HCT116 (cell line): Measurements from ENCODE around the gene CIT. TPM values are rescaled to one million over a fixed set of nuclear protein-coding genes. Genes with fewer than 3 reads are reported as not detected.

Experiments used
- ATAC-seq: fragments of 200-7000 bp; cut with Tn5 transposase; 2 replicates; pipeline ENCODE4 v1.9.1; 2020; ENCODE audit warnings: mild to moderate bottlenecking, moderate library complexity
- BruUV-seq: library from RNA; stranded (reverse); fragments of 400-500 nt; replicated peaks from 2 replicates; lab custom pipeline; 2021; lab: Mats Ljungman, UMichigan
- CTCF ChIA-PET: fragments of 300-600 bp; sonication (Branson Sonifier 250); formaldehyde crosslinking; loops from one replicate; lab custom pipeline; 2021; ENCODE audit warnings: antibody characterized with exemption; lab: Charles Lee
- POLR2A ChIA-PET: fragments of 300-600, 350-600 bp; sonication (Branson Sonifier 250); formaldehyde crosslinking; loops from one replicate; lab custom pipeline; 2021; ENCODE audit warnings: antibody characterized with exemption; lab: Charles Lee
- RAD21 ChIA-PET, 2 experiments: fragments of 300-600 bp; sonication (Branson Sonifier 250); formaldehyde crosslinking; loops; one replicate each; lab custom pipeline; 2023; ENCODE audit warnings: low total read pairs in 2 of 2; ENCODE audit not compliant: uncharacterized antibody in 2 of 2, unreplicated experiment in 2 of 2, low non-redundant PET in 1 of 2; lab: Charles Lee
- DNase-seq: peaks from one replicate; pipeline ENCODE4 v3.0.0-alpha.2; 2010; ENCODE audit warnings: low read depth, low spot score
- H2AFZ ChIP-seq: fragments of 200-600 bp; shearing (Covaris generic), sonication (generic); 2 replicates; pipeline ENCODE4 v1.6.1; 2017; ENCODE audit warnings: low read depth, mixed run types, mixed read lengths, antibody characterized with exemption, low read length; ENCODE audit not compliant: poor library complexity, severe bottlenecking
- H3K27ac ChIP-seq: 2 replicates; pipeline ENCODE4 v1.5.1; 2012; ENCODE audit warnings: low read depth, low read length
- H3K27me3 ChIP-seq: fragments of 200-600 bp; sonication (generic); 2 replicates; pipeline ENCODE4 v1.6.1; 2016; ENCODE audit warnings: mixed run types, low read length, mixed read lengths; ENCODE audit not compliant: insufficient read depth
- H3K36me3 ChIP-seq, 2 experiments: fragments of 200-500 bp in 1 of 2; fragments of 200-600 bp in 1 of 2; sonication (Bioruptor generic) in 1 of 2; sonication (generic) in 1 of 2; 2 replicates each; pipeline versions ENCODE4 v1.5.1 to v1.6.1; 2014 to 2016; ENCODE audit warnings: low read length in 2 of 2, inconsistent platforms in 1 of 2, mixed read lengths in 1 of 2, mixed run types in 1 of 2; ENCODE audit not compliant: insufficient read depth in 2 of 2, control insufficient read depth in 1 of 2
- H3K4me1 ChIP-seq, 2 experiments: fragments of 200-600 bp in 1 of 2; sonication (generic) in 1 of 2; 2 replicates each; pipeline versions ENCODE4 v1.5.1 to v1.6.1; 2012 to 2017; ENCODE audit warnings: low read length in 2 of 2, inconsistent platforms in 1 of 2, mild to moderate bottlenecking in 1 of 2, mixed read lengths in 1 of 2, mixed run types in 1 of 2, moderate library complexity in 1 of 2; ENCODE audit not compliant: insufficient read depth in 2 of 2, control insufficient read depth in 1 of 2
- H3K4me2 ChIP-seq: fragments of 200-600 bp; sonication (generic); 2 replicates; pipeline ENCODE4 v1.6.1; 2017; ENCODE audit warnings: mixed run types, low read length, mixed read lengths
- H3K4me3 ChIP-seq, 2 experiments: fragments of 200-600 bp in 1 of 2; sonication (generic) in 1 of 2; replicated peaks in 1 of 2; 2 replicates each; pipeline ENCODE4 v1.5.1; 2011 to 2016; ENCODE audit warnings: low read length in 2 of 2, control low read depth in 1 of 2, low read depth in 1 of 2, mild to moderate bottlenecking in 1 of 2, mixed read lengths in 1 of 2, mixed run types in 1 of 2
- H3K79me2 ChIP-seq: fragments of 200-600 bp; sonication (generic); 2 replicates; pipeline ENCODE4 v1.6.1; 2017; ENCODE audit warnings: mild to moderate bottlenecking, mixed run types, low read length, moderate library complexity, mixed read lengths; ENCODE audit not compliant: insufficient read depth
- H3K9ac ChIP-seq: fragments of 200-600 bp; sonication (generic); 2 replicates; pipeline ENCODE4 v1.6.1; 2016; ENCODE audit warnings: low read length, mixed read lengths
- H3K9me2 ChIP-seq: fragments of 200-600 bp; sonication (generic), shearing (Covaris generic); 2 replicates; pipeline ENCODE4 v1.6.1; 2017; ENCODE audit warnings: mixed run types, mild to moderate bottlenecking, moderate library complexity; ENCODE audit not compliant: insufficient read depth
- H3K9me3 ChIP-seq, 2 experiments: fragments of 200-500 bp in 1 of 2; fragments of 200-600 bp in 1 of 2; sonication (Bioruptor generic) in 1 of 2; sonication (generic) in 1 of 2; 2 replicates each; pipeline ENCODE4 v1.6.1; 2014 to 2017; ENCODE audit warnings: low read length in 2 of 2, mixed read lengths in 2 of 2, inconsistent platforms in 1 of 2, low read depth in 1 of 2, mild to moderate bottlenecking in 1 of 2, mixed run types in 1 of 2, moderate library complexity in 1 of 2; ENCODE audit not compliant: control insufficient read depth in 1 of 2, insufficient read depth in 1 of 2
- H4K20me1 ChIP-seq: fragments of 200-600 bp; sonication (generic), shearing (Covaris generic); 2 replicates; pipeline ENCODE4 v1.6.1; 2017; ENCODE audit warnings: mixed run types, mild to moderate bottlenecking, moderate library complexity; ENCODE audit not compliant: insufficient read depth
- CBX3 ChIP-seq: IDR thresholded peaks from 2 replicates; pipeline ENCODE4 v1.6.1; 2012; ENCODE audit warnings: low read depth
- CEBPB ChIP-seq: IDR thresholded peaks from 2 replicates; pipeline ENCODE4 v1.6.1; 2012; ENCODE audit warnings: low read depth
- EGR1 ChIP-seq: IDR thresholded peaks from 2 replicates; pipeline ENCODE4 v1.6.1; 2012; ENCODE audit warnings: low read depth
- ELF1 ChIP-seq: IDR thresholded peaks from 2 replicates; pipeline ENCODE4 v1.6.1; 2012; ENCODE audit warnings: low read depth, borderline replicate concordance
- EZH2 ChIP-seq: fragments of 200-600 bp; sonication (generic); IDR thresholded peaks from 2 replicates; pipeline ENCODE4 v1.6.1; 2017; ENCODE audit warnings: antibody characterized with exemption, mixed run types
- EZH2phosphoT487 ChIP-seq: fragments of 200-600 bp; IDR thresholded peaks from 2 replicates; pipeline ENCODE4 v1.6.1; 2018; ENCODE audit warnings: antibody characterized with exemption, borderline replicate concordance
- FOSL1 ChIP-seq: IDR thresholded peaks from 2 replicates; pipeline ENCODE4 v1.6.1; 2012; ENCODE audit warnings: low read depth
- JUND ChIP-seq: IDR thresholded peaks from 2 replicates; pipeline ENCODE4 v1.6.1; 2012
- MAX ChIP-seq: IDR thresholded peaks from 2 replicates; pipeline ENCODE4 v1.6.1; 2012
- POLR2AphosphoS5 ChIP-seq: IDR thresholded peaks from 2 replicates; pipeline ENCODE4 v1.6.1; 2011; ENCODE audit warnings: mild to moderate bottlenecking, low read depth, low read length, moderate library complexity
- SP1 ChIP-seq: IDR thresholded peaks from 2 replicates; pipeline ENCODE4 v1.6.1; 2012; ENCODE audit warnings: low read depth
- SRF ChIP-seq: IDR thresholded peaks from 2 replicates; pipeline ENCODE4 v1.6.1; 2012; ENCODE audit warnings: low read depth
- TCF7L2 ChIP-seq: IDR thresholded peaks from 2 replicates; pipeline ENCODE4 v1.7.0; 2011; ENCODE audit warnings: borderline replicate concordance, inconsistent platforms; ENCODE audit not compliant: insufficient read depth, insufficient read length; ENCODE audit errors: extremely low read depth
- YY1 ChIP-seq: IDR thresholded peaks from 2 replicates; pipeline ENCODE4 v1.6.1; 2011; ENCODE audit warnings: low read length, low read depth, moderate library complexity, mild to moderate bottlenecking; ENCODE audit not compliant: insufficient replicate concordance; ENCODE audit errors: extremely low read depth
- ZBTB33 ChIP-seq: IDR thresholded peaks from 2 replicates; pipeline ENCODE4 v1.6.1; 2011; ENCODE audit warnings: mild to moderate bottlenecking, low read length, moderate library complexity; ENCODE audit not compliant: insufficient replicate concordance; ENCODE audit errors: extremely low read depth
- ZFX ChIP-seq: fragments of 450-650 bp; IDR thresholded peaks from 2 replicates; pipeline ENCODE4 v1.6.1; 2017
- ZNF274 ChIP-seq: fragments of 200-500 bp; sonication (Bioruptor generic); IDR thresholded peaks from 2 replicates; pipeline ENCODE4 v1.6.1; 2014; ENCODE audit warnings: mild to moderate bottlenecking, low read depth, low read length, inconsistent platforms
- intact Hi-C: fragments of 100-400 bp; cut with micrococcal nuclease; formaldehyde crosslinking; loops from 2 replicates; pipeline ENCODE4 v1.10.0; 2022
- total RNA-seq: library from RNA; stranded (reverse); gene quantifications from one replicate; pipeline ENCODE4 v1.2.1, GENCODE V29; 2021; ENCODE audit not compliant: unreplicated experiment

CIT gene
- total RNA-seq, 1 experiment from 2014 or later: 54.2 TPM

- TF ChIP-seq ZBTB33 (no peak), TCF7L2 (no peak), MAX (no peak), YY1 (no peak), ZNF274 (no peak), POLR2AphosphoS5 (no peak), JUND (no peak)
- TF ChIP-seq, all 23 proteins: peak for 0
Observed at GRCh38 chr12:119687879-119688278, 189.2 kb downstream of the CIT start (continued).

- ATAC-seq (no peak), DNase-seq (no peak)
- no peak for TF ChIP-seq SRF
- no peak for TF ChIP-seq MAX
- TF ChIP-seq EZH2phosphoT487: no peak
- TF ChIP-seq FOSL1: no peak
- TF ChIP-seq ELF1: no peak
- TF ChIP-seq CBX3: no peak
- no peak for TF ChIP-seq EZH2
- no peak for TF ChIP-seq CEBPB
- no peak for TF ChIP-seq ZFX
- no peak for TF ChIP-seq EGR1
- TF ChIP-seq SP1: no peak
- no peak for TF ChIP-seq TCF7L2
- Histone ChIP-seq H3K9me2 (no peaks in the 10 kb centered on the region), H4K20me1 (no peaks in the 10 kb centered on the region), H3K4me1 (no peaks in the 10 kb centered on the region), H3K4me3 (no peak overlapping the region), H3K36me3 (peaks cover 9 to 18% of the 10 kb centered on the region in 2 experiments; a peak in 3 of 4 replicates), H2AFZ (no peak overlapping the region), H3K27me3 (no peaks in the 10 kb centered on the region), H3K79me2 (no peaks in the 10 kb centered on the region), H3K9me3 (no peaks in the 10 kb centered on the region), H3K9ac (no peak overlapping the region), H3K27ac (no peak overlapping the region), H3K4me2 (no peak overlapping the region)
- intact Hi-C loops: no loop called here
- ChIA-PET POLR2A (no interaction called here), CTCF (interaction anchor here (0.7 to 1.9 kb wide), 2 partner anchors 8 to 667 kb away, joined by 3 to 6 read pairs; no protein-coding TSS in a partner anchor), RAD21 (no interaction called here)
- BruUV-seq: no TSS peak
Observed at GRCh38 chr12:119687406-119687805, 189.7 kb downstream of the CIT start.
